ENCODE results near the gene KDM4E. TPM values are rescaled to one million over a fixed set of nuclear protein-coding genes. Genes with fewer than 3 reads are reported as not detected.

Gene KDM4E
- total and polyA plus RNA-seq, 4 donors, result not detected

DNA sequence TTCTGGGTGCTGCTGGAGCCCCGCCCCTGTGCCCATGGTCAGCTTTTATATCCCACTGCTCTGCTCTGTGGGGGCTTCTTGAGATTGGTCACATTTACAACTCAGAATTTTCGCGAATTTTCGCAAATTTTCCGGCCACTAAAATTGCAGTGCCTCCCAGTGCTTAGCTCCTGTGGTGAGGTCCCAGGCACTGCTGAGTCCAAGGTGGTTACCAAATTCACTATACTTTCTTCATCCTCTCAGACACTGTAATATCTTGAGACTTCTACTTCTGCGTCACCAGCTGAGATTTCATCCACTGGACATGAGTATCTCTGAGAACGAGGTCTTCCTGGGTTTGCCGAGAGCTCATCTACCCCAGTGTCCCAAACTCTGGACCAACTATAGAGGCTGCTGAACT lies 32.9 kb downstream of the KDM4E start:
- Histone ChIP-seq H3K27ac (ENCODE audit: low read depth in 1 of 2, low read length in 2 of 2) (no peak overlapping the region), H3K4me3 (ENCODE audit: low read depth in 1 of 3, low read length in 3 of 3) (no peak overlapping the region), H3K36me3 (ENCODE audit: control insufficient read depth in 4 of 4, insufficient read depth in 3 of 4, low read depth in 1 of 4, low read length in 3 of 4) (no peaks in the 10 kb centered on the region), H3K9ac (ENCODE audit: low read depth in 1 of 2, low read length in 2 of 2) (no peak overlapping the region), H3K4me1 (ENCODE audit: control insufficient read depth in 4 of 4, insufficient read depth in 4 of 4, low read length in 3 of 4) (no peaks in the 10 kb centered on the region), H3K27me3 (ENCODE audit: control insufficient read depth in 4 of 4, insufficient read depth in 4 of 4, low read length in 3 of 4) (no peaks in the 10 kb centered on the region), H3K9me3 (ENCODE audit: control insufficient read depth in 4 of 4, low read length in 3 of 4) (no peaks in the 10 kb centered on the region)
- TF ChIP-seq MAX (IDR thresholded peaks at IDR 0.05), result no peak
- TF ChIP-seq FOXA2 (IDR thresholded peaks at IDR 0.05), result no peak
- no peak for TF ChIP-seq ZBTB33 (IDR thresholded peaks at IDR 0.05)
- TF ChIP-seq TAF1 (conservative IDR thresholded peaks at IDR 0.05), result no peak
- no peak for TF ChIP-seq RXRA (IDR thresholded peaks at IDR 0.05)
- no peak for TF ChIP-seq CTCF (IDR thresholded peaks at IDR 0.05; ENCODE audit: low read depth, low read length, missing input control)
- TF ChIP-seq SP1 (IDR thresholded peaks at IDR 0.05), result no peak
- 94% methylated on average over 8 of the region's 8 CpGs for WGBS
- no peak for DNase-seq (ENCODE audit: low spot score)

DNA sequence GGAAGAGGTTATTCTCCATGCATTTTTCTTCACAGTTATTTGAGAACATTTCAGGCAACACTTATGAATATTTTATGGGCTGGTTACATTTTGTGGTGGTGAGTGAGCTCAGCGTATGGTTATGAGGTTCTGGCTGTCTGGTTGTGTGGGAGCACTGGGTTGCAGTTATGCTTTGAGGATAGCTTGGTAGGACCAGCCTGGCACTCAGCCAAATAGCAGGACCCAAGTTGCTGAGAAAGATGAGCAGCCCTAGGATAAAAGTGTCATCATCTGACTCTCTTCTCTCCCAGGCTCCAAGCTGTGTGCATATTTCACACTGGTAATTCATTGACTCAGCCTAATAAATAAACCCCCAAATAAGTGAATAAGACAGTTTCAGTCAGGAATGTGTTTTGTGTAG lies 33.6 kb downstream of the KDM4E start:
- DNase-seq (ENCODE audit: low spot score), result no peak
- Histone ChIP-seq H3K4me3 (ENCODE audit: low read depth in 1 of 3, low read length in 3 of 3) (no peak overlapping the region), H3K27me3 (ENCODE audit: control insufficient read depth in 4 of 4, insufficient read depth in 4 of 4, low read length in 3 of 4) (no peaks in the 10 kb centered on the region), H3K9ac (ENCODE audit: low read depth in 1 of 2, low read length in 2 of 2) (no peak overlapping the region), H3K9me3 (ENCODE audit: control insufficient read depth in 4 of 4, low read length in 3 of 4) (no peaks in the 10 kb centered on the region), H3K36me3 (ENCODE audit: control insufficient read depth in 4 of 4, insufficient read depth in 3 of 4, low read depth in 1 of 4, low read length in 3 of 4) (peaks cover 0 to under 1% (median 0%) of the 10 kb centered on the region in 4 donors), H3K27ac (ENCODE audit: low read depth in 1 of 2, low read length in 2 of 2) (no peak overlapping the region), H3K4me1 (ENCODE audit: control insufficient read depth in 4 of 4, insufficient read depth in 4 of 4, low read length in 3 of 4) (no peaks in the 10 kb centered on the region)
- TF ChIP-seq JUND (IDR thresholded peaks at IDR 0.05), result no peak
- no peak for TF ChIP-seq GABPA (IDR thresholded peaks at IDR 0.05 in 1 of 2, conservative IDR thresholded peaks at IDR 0.05 in 1 of 2)
- no peak for TF ChIP-seq MAX (IDR thresholded peaks at IDR 0.05)
- TF ChIP-seq HNF4A (conservative IDR thresholded peaks at IDR 0.05), result no peak
- 96% methylated on average over 1 of the region's 1 CpG for WGBS

DNA sequence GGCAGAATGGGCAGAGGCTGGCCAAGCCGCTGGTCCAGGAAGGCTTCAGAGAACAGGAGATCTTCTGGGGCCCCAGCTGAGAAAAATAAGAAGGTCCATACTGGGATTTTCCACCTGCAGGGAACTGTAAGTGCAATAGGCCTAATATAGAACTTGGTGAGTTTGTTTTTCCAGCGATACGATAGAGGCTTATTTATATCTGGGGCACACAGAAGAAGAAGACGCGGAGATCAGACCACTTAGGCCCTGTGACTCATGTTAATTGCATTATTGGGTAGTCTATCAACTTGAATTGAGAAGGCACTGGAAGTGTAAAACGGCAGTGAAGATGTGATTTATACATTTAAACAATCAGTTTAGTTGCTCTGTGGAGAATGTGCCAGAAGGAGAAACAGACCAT lies 34.0 kb downstream of the KDM4E start:
- Histone ChIP-seq H3K9ac (ENCODE audit: low read depth in 1 of 2, low read length in 2 of 2) (no peak overlapping the region), H3K9me3 (ENCODE audit: control insufficient read depth in 4 of 4, low read length in 3 of 4) (no peaks in the 10 kb centered on the region), H3K36me3 (ENCODE audit: control insufficient read depth in 4 of 4, insufficient read depth in 3 of 4, low read depth in 1 of 4, low read length in 3 of 4) (peaks cover 0 to 2% (median 0%) of the 10 kb centered on the region in 4 donors), H3K27me3 (ENCODE audit: control insufficient read depth in 4 of 4, insufficient read depth in 4 of 4, low read length in 3 of 4) (no peaks in the 10 kb centered on the region), H3K27ac (ENCODE audit: low read depth in 1 of 2, low read length in 2 of 2) (no peak overlapping the region), H3K4me1 (ENCODE audit: control insufficient read depth in 4 of 4, insufficient read depth in 4 of 4, low read length in 3 of 4) (no peaks in the 10 kb centered on the region), H3K4me3 (ENCODE audit: low read depth in 1 of 3, low read length in 3 of 3) (no peak overlapping the region)
- WGBS, result 93% methylated on average over 6 of the region's 6 CpGs
- DNase-seq (ENCODE audit: low spot score), result no peak
- no peak for TF ChIP-seq RXRA (IDR thresholded peaks at IDR 0.05)
- no peak for TF ChIP-seq JUND (IDR thresholded peaks at IDR 0.05)
- no peak for TF ChIP-seq YY1 (IDR thresholded peaks at IDR 0.05)
- TF ChIP-seq GABPA (IDR thresholded peaks at IDR 0.05 in 1 of 2, conservative IDR thresholded peaks at IDR 0.05 in 1 of 2), result no peak
- no peak for TF ChIP-seq HNF4G (IDR thresholded peaks at IDR 0.05)
- no peak for TF ChIP-seq CTCF (IDR thresholded peaks at IDR 0.05; ENCODE audit: low read depth, low read length, missing input control)
- no peak for TF ChIP-seq REST (IDR thresholded peaks at IDR 0.05)
- no peak for TF ChIP-seq SP1 (IDR thresholded peaks at IDR 0.05)
- no peak for TF ChIP-seq ZBTB33 (IDR thresholded peaks at IDR 0.05)
- TF ChIP-seq EGR1 (IDR thresholded peaks at IDR 0.05; ENCODE audit: low read depth in 2 of 2), result no peak
- no peak for TF ChIP-seq MAX (IDR thresholded peaks at IDR 0.05)
